Measurements from ENCODE around the gene COG4.

GRCh38 chr16:70556063-70556462 is 32.7 kb upstream of the COG4 start:
- TF ChIP-seq, protein P1, sequence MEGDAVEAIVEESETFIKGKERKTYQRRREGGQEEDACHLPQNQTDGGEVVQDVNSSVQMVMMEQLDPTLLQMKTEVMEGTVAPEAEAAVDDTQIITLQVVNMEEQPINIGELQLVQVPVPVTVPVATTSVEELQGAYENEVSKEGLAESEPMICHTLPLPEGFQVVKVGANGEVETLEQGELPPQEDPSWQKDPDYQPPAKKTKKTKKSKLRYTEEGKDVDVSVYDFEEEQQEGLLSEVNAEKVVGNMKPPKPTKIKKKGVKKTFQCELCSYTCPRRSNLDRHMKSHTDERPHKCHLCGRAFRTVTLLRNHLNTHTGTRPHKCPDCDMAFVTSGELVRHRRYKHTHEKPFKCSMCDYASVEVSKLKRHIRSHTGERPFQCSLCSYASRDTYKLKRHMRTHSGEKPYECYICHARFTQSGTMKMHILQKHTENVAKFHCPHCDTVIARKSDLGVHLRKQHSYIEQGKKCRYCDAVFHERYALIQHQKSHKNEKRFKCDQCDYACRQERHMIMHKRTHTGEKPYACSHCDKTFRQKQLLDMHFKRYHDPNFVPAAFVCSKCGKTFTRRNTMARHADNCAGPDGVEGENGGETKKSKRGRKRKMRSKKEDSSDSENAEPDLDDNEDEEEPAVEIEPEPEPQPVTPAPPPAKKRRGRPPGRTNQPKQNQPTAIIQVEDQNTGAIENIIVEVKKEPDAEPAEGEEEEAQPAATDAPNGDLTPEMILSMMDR (IDR thresholded peaks at IDR 0.05; ENCODE audit: low read length) = no peak
- no peak for TF ChIP-seq EZH2 (optimal IDR thresholded peaks at IDR 0.05; ENCODE audit: low read depth, low read length)
